Measurements from ENCODE around the gene RNF8. TPM values are rescaled to one million over a fixed set of nuclear protein-coding genes. Genes with fewer than 3 reads are reported as not detected.
A peak's percentile ranks its signal among the peaks of the same experiment; 100 is the strongest.

Gene RNF8
- total and polyA plus RNA-seq, 9 of the 15 experiments (the other 6 are each of a cell fraction or from before 2014, with no cell fraction given): 10.6 to 47.0 (median 37.5) TPM

GRCh38 chr6:37315157-37315515 is 38.6 kb upstream of the RNF8 start (continued):
- no peak for TF ChIP-seq ZNF140 (CRISPR knock-in tag; IDR thresholded peaks at IDR 0.05)
- TF ChIP-seq, protein P1, sequence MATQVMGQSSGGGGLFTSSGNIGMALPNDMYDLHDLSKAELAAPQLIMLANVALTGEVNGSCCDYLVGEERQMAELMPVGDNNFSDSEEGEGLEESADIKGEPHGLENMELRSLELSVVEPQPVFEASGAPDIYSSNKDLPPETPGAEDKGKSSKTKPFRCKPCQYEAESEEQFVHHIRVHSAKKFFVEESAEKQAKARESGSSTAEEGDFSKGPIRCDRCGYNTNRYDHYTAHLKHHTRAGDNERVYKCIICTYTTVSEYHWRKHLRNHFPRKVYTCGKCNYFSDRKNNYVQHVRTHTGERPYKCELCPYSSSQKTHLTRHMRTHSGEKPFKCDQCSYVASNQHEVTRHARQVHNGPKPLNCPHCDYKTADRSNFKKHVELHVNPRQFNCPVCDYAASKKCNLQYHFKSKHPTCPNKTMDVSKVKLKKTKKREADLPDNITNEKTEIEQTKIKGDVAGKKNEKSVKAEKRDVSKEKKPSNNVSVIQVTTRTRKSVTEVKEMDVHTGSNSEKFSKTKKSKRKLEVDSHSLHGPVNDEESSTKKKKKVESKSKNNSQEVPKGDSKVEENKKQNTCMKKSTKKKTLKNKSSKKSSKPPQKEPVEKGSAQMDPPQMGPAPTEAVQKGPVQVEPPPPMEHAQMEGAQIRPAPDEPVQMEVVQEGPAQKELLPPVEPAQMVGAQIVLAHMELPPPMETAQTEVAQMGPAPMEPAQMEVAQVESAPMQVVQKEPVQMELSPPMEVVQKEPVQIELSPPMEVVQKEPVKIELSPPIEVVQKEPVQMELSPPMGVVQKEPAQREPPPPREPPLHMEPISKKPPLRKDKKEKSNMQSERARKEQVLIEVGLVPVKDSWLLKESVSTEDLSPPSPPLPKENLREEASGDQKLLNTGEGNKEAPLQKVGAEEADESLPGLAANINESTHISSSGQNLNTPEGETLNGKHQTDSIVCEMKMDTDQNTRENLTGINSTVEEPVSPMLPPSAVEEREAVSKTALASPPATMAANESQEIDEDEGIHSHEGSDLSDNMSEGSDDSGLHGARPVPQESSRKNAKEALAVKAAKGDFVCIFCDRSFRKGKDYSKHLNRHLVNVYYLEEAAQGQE (IDR thresholded peaks at IDR 0.05; ENCODE audit: borderline replicate concordance): no peak
- TF ChIP-seq, protein P1 (CRISPR knock-in tag; IDR thresholded peaks at IDR 0.05; ENCODE audit: low read depth): 0 out of 2 replicates have a peak, but pooled peaks have one; percentile 19
- no peak for TF ChIP-seq SMARCA4 (IDR thresholded peaks at IDR 0.05)
- TF ChIP-seq ZNF12 (CRISPR knock-in tag; IDR thresholded peaks at IDR 0.05): no peak
- TF ChIP-seq BRD9 (IDR thresholded peaks at IDR 0.05; ENCODE audit: low read depth, partially characterized antibody): no peak
- no peak for TF ChIP-seq NFE2 (IDR thresholded peaks at IDR 0.05; ENCODE audit: low read depth)
- no peak; the same call in 1 of the 2 replicates for TF ChIP-seq TGIF2 (CRISPR knock-in tag; IDR thresholded peaks at IDR 0.05)
- TF ChIP-seq ZNF561 (CRISPR knock-in tag; conservative IDR thresholded peaks at IDR 0.05): no peak
- TF ChIP-seq, protein P2, sequence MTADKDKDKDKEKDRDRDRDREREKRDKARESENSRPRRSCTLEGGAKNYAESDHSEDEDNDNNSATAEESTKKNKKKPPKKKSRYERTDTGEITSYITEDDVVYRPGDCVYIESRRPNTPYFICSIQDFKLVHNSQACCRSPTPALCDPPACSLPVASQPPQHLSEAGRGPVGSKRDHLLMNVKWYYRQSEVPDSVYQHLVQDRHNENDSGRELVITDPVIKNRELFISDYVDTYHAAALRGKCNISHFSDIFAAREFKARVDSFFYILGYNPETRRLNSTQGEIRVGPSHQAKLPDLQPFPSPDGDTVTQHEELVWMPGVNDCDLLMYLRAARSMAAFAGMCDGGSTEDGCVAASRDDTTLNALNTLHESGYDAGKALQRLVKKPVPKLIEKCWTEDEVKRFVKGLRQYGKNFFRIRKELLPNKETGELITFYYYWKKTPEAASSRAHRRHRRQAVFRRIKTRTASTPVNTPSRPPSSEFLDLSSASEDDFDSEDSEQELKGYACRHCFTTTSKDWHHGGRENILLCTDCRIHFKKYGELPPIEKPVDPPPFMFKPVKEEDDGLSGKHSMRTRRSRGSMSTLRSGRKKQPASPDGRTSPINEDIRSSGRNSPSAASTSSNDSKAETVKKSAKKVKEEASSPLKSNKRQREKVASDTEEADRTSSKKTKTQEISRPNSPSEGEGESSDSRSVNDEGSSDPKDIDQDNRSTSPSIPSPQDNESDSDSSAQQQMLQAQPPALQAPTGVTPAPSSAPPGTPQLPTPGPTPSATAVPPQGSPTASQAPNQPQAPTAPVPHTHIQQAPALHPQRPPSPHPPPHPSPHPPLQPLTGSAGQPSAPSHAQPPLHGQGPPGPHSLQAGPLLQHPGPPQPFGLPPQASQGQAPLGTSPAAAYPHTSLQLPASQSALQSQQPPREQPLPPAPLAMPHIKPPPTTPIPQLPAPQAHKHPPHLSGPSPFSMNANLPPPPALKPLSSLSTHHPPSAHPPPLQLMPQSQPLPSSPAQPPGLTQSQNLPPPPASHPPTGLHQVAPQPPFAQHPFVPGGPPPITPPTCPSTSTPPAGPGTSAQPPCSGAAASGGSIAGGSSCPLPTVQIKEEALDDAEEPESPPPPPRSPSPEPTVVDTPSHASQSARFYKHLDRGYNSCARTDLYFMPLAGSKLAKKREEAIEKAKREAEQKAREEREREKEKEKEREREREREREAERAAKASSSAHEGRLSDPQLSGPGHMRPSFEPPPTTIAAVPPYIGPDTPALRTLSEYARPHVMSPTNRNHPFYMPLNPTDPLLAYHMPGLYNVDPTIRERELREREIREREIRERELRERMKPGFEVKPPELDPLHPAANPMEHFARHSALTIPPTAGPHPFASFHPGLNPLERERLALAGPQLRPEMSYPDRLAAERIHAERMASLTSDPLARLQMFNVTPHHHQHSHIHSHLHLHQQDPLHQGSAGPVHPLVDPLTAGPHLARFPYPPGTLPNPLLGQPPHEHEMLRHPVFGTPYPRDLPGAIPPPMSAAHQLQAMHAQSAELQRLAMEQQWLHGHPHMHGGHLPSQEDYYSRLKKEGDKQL (CRISPR knock-in tag; IDR thresholded peaks at IDR 0.05; ENCODE audit: borderline replicate concordance): no peak
- TF ChIP-seq CHD4 (IDR thresholded peaks at IDR 0.05; ENCODE audit: insufficient read depth, insufficient replicate concordance, low read depth, low read length, poor library complexity, severe bottlenecking): no peak
- no peak for TF ChIP-seq TAL1 (IDR thresholded peaks at IDR 0.05)
- no peak for TF ChIP-seq RBM14 (IDR thresholded peaks at IDR 0.05; ENCODE audit: borderline replicate concordance, insufficient read depth, low read depth, low read length)
- TF ChIP-seq ZNF174 (CRISPR knock-in tag; IDR thresholded peaks at IDR 0.05): no peak
- no peak for TF ChIP-seq SIRT6 (IDR thresholded peaks at IDR 0.05; ENCODE audit: low read depth, low read length)
- TF ChIP-seq ZNF766 (CRISPR knock-in tag; conservative IDR thresholded peaks at IDR 0.05): peak; percentile 3; the same call in 1 of the 2 replicates
